NCI-H1048 (cell line): ENCODE measurements around the gene URB1.
"Not testable (repeated sequence)": the region's sequence is repeated elsewhere in the genome, so short reads cannot be mapped to it uniquely, and the experiment has no call there.

Experiments
- DNase-seq: peaks from one replicate; lab custom pipeline; 2025; lab: John Stamatoyannopoulos, UW

The URB1 gene

GRCh38 chr21:32392880-32393676, at the start of gene URB1:
URB1 (minus strand) TSS chr21:32393012; CDS start chr21:32392910, 102 bp downstream.
- peak; percentile 57 for DNase-seq

GRCh38 chr21:32437729-32438128, 44.9 kb upstream of the URB1 start:
- DNase-seq = no peak

- DNase-seq = not testable (repeated sequence)
Observed at GRCh38 chr21:32432982-32433660, 40.3 kb upstream of the URB1 start.

- DNase-seq = no peak
Observed at GRCh38 chr21:32427958-32428623, 35.3 kb upstream of the URB1 start.

GRCh38 chr21:32426592-32427051, 33.8 kb upstream of the URB1 start:
- no peak for DNase-seq

- no peak for DNase-seq
Observed at GRCh38 chr21:32426066-32426465, 33.3 kb upstream of the URB1 start.

- no peak for DNase-seq
Observed at GRCh38 chr21:32425628-32426027, 32.8 kb upstream of the URB1 start.

- no peak for DNase-seq
Observed at GRCh38 chr21:32424674-32425073, 31.9 kb upstream of the URB1 start.

- no peak for DNase-seq
Observed at GRCh38 chr21:32424191-32424535, 31.4 kb upstream of the URB1 start.

- no peak for DNase-seq
Observed at GRCh38 chr21:32423320-32424190, 30.7 kb upstream of the URB1 start.

- DNase-seq = no peak
Observed at GRCh38 chr21:32422064-32422463, 29.3 kb upstream of the URB1 start.

- no peak for DNase-seq
Observed at GRCh38 chr21:32418146-32418545, 25.3 kb upstream of the URB1 start.

GRCh38 chr21:32415451-32416398, 22.9 kb upstream of the URB1 start:
- no peak for DNase-seq

- no peak for DNase-seq
Observed at GRCh38 chr21:32414579-32415358, 22.0 kb upstream of the URB1 start.

- DNase-seq = no peak
Observed at GRCh38 chr21:32413697-32414578, 21.1 kb upstream of the URB1 start.

GRCh38 chr21:32413015-32413504, 20.2 kb upstream of the URB1 start:
- no peak for DNase-seq

- no peak for DNase-seq
Observed at GRCh38 chr21:32412162-32413014, 19.6 kb upstream of the URB1 start, which contains the start of gene EVA1C. EVA1C (plus strand) TSS chr21:32412706; CDS start chr21:32412854, 148 bp downstream.
